GM12892 (cell line): Measurements from ENCODE around the gene OTOG.

Experiments
- POLR2A ChIP-seq: IDR thresholded peaks from 2 replicates; pipeline ENCODE4 v1.6.1; 2011; ENCODE audit warnings: low read depth, low read length, control low read depth
- TAF1 ChIP-seq: IDR thresholded peaks from 2 replicates; pipeline ENCODE4 v1.6.1; 2011; ENCODE audit warnings: low read depth, mild to moderate bottlenecking, control low read depth, low read length, borderline replicate concordance

DNA sequence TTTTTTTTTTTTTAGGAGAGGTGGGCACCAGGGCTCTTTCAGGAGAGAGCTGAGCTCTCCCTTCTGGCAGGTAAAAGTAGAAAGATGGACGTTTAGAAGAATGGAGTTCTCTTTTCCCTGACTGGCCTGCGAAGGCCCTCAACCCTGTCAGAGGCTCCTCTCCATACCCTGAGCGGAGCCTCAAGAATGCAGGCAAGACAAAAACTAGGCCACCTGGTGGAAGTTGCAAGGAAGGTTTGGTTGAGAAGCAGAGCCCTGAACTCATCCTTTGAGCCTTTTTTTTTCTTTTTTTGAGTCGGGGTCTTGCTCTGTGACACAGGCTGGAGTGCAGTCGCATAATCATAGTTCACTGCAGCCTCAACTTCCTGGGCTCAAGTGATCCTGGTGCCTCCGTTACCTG lies 1.4 kb downstream of the OTOG start:
- TF ChIP-seq POLR2A (no peak), TAF1 (no peak)
